ENCODE data around the gene EIF5AL1.
"Not testable (repeated sequence)": the region's sequence is repeated elsewhere in the genome, so short reads cannot be mapped to it uniquely, and the experiment has no call there.

The EIF5AL1 gene

GRCh38 chr10:79556961-79557360 is 44.6 kb downstream of the EIF5AL1 start:
- not testable (repeated sequence) for DNase-seq (ENCODE audit: low spot score)

- DNase-seq (ENCODE audit: low spot score): no peak
These were observed 47.4 kb downstream of the EIF5AL1 start for GRCh38 chr10:79559726-79560125.

- DNase-seq (ENCODE audit: low spot score): no peak
These were observed 47.9 kb downstream of the EIF5AL1 start, which contains the start of gene SFTPA2 for GRCh38 chr10:79560160-79560709. Gene SFTPA2 (minus strand): TSS chr10:79560407. CDS start chr10:79559483, 924 bp downstream.

- no peak for DNase-seq (ENCODE audit: low spot score)
These were observed 48.9 kb downstream of the EIF5AL1 start for GRCh38 chr10:79561257-79561656.

GRCh38 chr10:79562135-79562756 is 49.9 kb downstream of the EIF5AL1 start:
- peak; percentile 38 for DNase-seq (ENCODE audit: low spot score)

GRCh38 chr10:79563426-79563825 is 51.1 kb downstream of the EIF5AL1 start:
- DNase-seq (ENCODE audit: low spot score): no peak
